GM23338 (cell line): Measurements from ENCODE around the gene SELPLG. TPM values are rescaled to one million over a fixed set of nuclear protein-coding genes. Genes with fewer than 3 reads are reported as not detected.

Experiments
- ATAC-seq: fragments of 200-7000 bp; cut with Tn5 transposase; 3 replicates; pipeline ENCODE4 v1.9.1; 2020
- DNase-seq: peaks from one replicate; pipeline ENCODE4 v3.0.0-alpha.2; 2015; ENCODE audit warnings: low spot score
- H2AFZ ChIP-seq: fragments of 200-600 bp; sonication (generic); 2 replicates; pipeline ENCODE4 v1.8.0; 2016; ENCODE audit warnings: antibody characterized with exemption, mild to moderate bottlenecking, moderate library complexity
- H3F3A ChIP-seq: fragments of 200-600 bp; sonication (generic); replicated peaks from 2 replicates; pipeline ENCODE4 v1.8.0; 2017; ENCODE audit warnings: antibody characterized with exemption, mixed run types, low read depth
- H3K27ac ChIP-seq: fragments of 200-600 bp; sonication (generic); 2 replicates; pipeline ENCODE4 v1.6.1; 2016; ENCODE audit warnings: low read depth
- H3K27me3 ChIP-seq: fragments of 200-600 bp; sonication (generic); 2 replicates; pipeline ENCODE4 v1.8.0; 2016; ENCODE audit warnings: mild to moderate bottlenecking, mixed run types, moderate library complexity; ENCODE audit not compliant: insufficient read depth
- H3K36me3 ChIP-seq: fragments of 200-600 bp; sonication (generic); 2 replicates; pipeline ENCODE4 v1.8.0; 2016; ENCODE audit warnings: mild to moderate bottlenecking; ENCODE audit not compliant: insufficient read depth
- H3K4me1 ChIP-seq: fragments of 200-600 bp; sonication (generic); 2 replicates; pipeline ENCODE4 v1.8.0; 2016; ENCODE audit warnings: mild to moderate bottlenecking, moderate library complexity; ENCODE audit not compliant: insufficient read depth
- H3K4me2 ChIP-seq: fragments of 200-600 bp; sonication (generic); 2 replicates; pipeline ENCODE4 v1.7.1; 2017; ENCODE audit warnings: mixed run types
- H3K4me3 ChIP-seq: fragments of 200-600 bp; sonication (generic); 2 replicates; pipeline ENCODE4 v1.6.1; 2016; ENCODE audit warnings: mixed run types
- H3K79me2 ChIP-seq: fragments of 200-600 bp; sonication (generic); replicated peaks from 2 replicates; pipeline ENCODE4 v1.8.0; 2017; ENCODE audit warnings: mild to moderate bottlenecking; ENCODE audit not compliant: insufficient read depth
- H3K9me2 ChIP-seq: fragments of 200-600 bp; sonication (generic); 2 replicates; pipeline ENCODE4 v1.8.0; 2017; ENCODE audit not compliant: insufficient read depth
- H4K20me1 ChIP-seq: fragments of 200-600 bp; sonication (generic); replicated peaks from 2 replicates; pipeline ENCODE4 v1.8.0; 2017; ENCODE audit warnings: mild to moderate bottlenecking; ENCODE audit not compliant: insufficient read depth
- H3K27ac Mint-ChIP-seq: 2 replicates; pipeline ENCODE4 v1.8.0; 2020; ENCODE audit warnings: inconsistent platforms, mild to moderate bottlenecking, moderate library complexity, mixed read lengths
- H3K27me3 Mint-ChIP-seq: 3 replicates; pipeline ENCODE4 v1.8.0; 2022; ENCODE audit warnings: low read depth, mild to moderate bottlenecking, moderate library complexity, mixed read lengths, inconsistent platforms; ENCODE audit not compliant: insufficient read depth, poor library complexity
- H3K36me3 Mint-ChIP-seq: 3 replicates; pipeline ENCODE4 v1.8.0; 2021; ENCODE audit warnings: low read depth, mild to moderate bottlenecking, inconsistent platforms, moderate library complexity, mixed read lengths
- H3K4me1 Mint-ChIP-seq: 3 replicates; pipeline ENCODE4 v1.8.0; 2020; ENCODE audit warnings: mild to moderate bottlenecking, inconsistent platforms, mixed read lengths
- H3K4me3 Mint-ChIP-seq: 3 replicates; pipeline ENCODE4 v1.8.0; 2021; ENCODE audit warnings: moderate library complexity, mild to moderate bottlenecking, inconsistent platforms, mixed read lengths
- H3K9me3 Mint-ChIP-seq: 3 replicates; pipeline ENCODE4 v1.8.0; 2020; ENCODE audit warnings: moderate library complexity, mild to moderate bottlenecking, inconsistent platforms, mixed read lengths
- CREB1 ChIP-seq: fragments of 250-450 bp; sonication (Bioruptor Pico); IDR thresholded peaks from 2 replicates; pipeline ENCODE4 v1.5.0; 2020; ENCODE audit warnings: low read depth, mild to moderate bottlenecking, moderate library complexity
- CTCF ChIP-seq, 2 experiments: fragments of 200-600 bp in 1 of 2; sonication (generic) in 1 of 2; conservative IDR thresholded peaks; 2 replicates each; pipeline versions ENCODE4 v1.5.1 to v1.6.1; 2016 to 2017; ENCODE audit warnings: antibody characterized with exemption in 2 of 2, low read depth in 2 of 2, mild to moderate bottlenecking in 2 of 2, moderate library complexity in 1 of 2
- ETS1 ChIP-seq: IDR thresholded peaks from 2 replicates; pipeline ENCODE4 v1.6.1; 2016; ENCODE audit warnings: antibody characterized with exemption
- EZH2 ChIP-seq: fragments of 200-600 bp; sonication (generic); IDR thresholded peaks from one replicate; pipeline ENCODE4 v1.8.0; 2017; ENCODE audit warnings: antibody characterized with exemption, mild to moderate bottlenecking, low read depth; ENCODE audit not compliant: unreplicated experiment
- EZH2phosphoT487 ChIP-seq: fragments of 200-600 bp; sonication (generic); IDR thresholded peaks from one replicate; pipeline ENCODE4 v1.8.1; 2018; ENCODE audit warnings: antibody characterized with exemption; ENCODE audit not compliant: unreplicated experiment
- JUNB ChIP-seq: IDR thresholded peaks from one replicate; pipeline ENCODE4 v1.6.1; 2016; ENCODE audit warnings: antibody characterized with exemption; ENCODE audit not compliant: unreplicated experiment
- NANOG ChIP-seq: IDR thresholded peaks from 2 replicates; pipeline ENCODE4 v1.6.1; 2016; ENCODE audit warnings: antibody characterized with exemption, borderline replicate concordance
- POLR2AphosphoS5 ChIP-seq: IDR thresholded peaks from 2 replicates; pipeline ENCODE4 v1.6.1; 2016; ENCODE audit warnings: antibody characterized with exemption, low read depth
- REST ChIP-seq: IDR thresholded peaks from one replicate; pipeline ENCODE4 v1.6.1; 2018; ENCODE audit warnings: antibody characterized with exemption; ENCODE audit not compliant: unreplicated experiment
- ZNF114 ChIP-seq: fragments of 250-450 bp; sonication (Bioruptor Pico); IDR thresholded peaks from 2 replicates; pipeline ENCODE4 v1.5.0; 2020; ENCODE audit warnings: mild to moderate bottlenecking, moderate library complexity
- ZNF331 ChIP-seq: fragments of 250-450 bp; sonication (Bioruptor Pico); IDR thresholded peaks from 2 replicates; pipeline ENCODE4 v1.5.0; 2020; ENCODE audit warnings: low read depth, mild to moderate bottlenecking, moderate library complexity
- ZNF462 ChIP-seq: fragments of 250-450 bp; sonication (Bioruptor Pico); IDR thresholded peaks from 2 replicates; pipeline ENCODE4 v1.5.0; 2020; ENCODE audit warnings: mild to moderate bottlenecking, moderate library complexity
- polyA plus RNA-seq: library from polyadenylated mRNA; unstranded; fragments of >200 nt; fragmentation: Nextera tagmentation; extraction: Ambion mirVana; gene quantifications from 2 replicates; pipeline ENCODE4 v1.2.1, GENCODE V29; 2016
- total RNA-seq: library from RNA; depleted of rRNA; stranded (reverse); fragments of >200 nt; shearing (Covaris generic); gene quantifications from 2 replicates; pipeline ENCODE4 v1.2.3, GENCODE V29; 2014

Gene SELPLG
- total and polyA plus RNA-seq, 2 experiments from 2014 or later = 0.16 to 0.56 TPM

- Histone ChIP-seq H3K4me3 (no peak overlapping the region), H3K4me1 (no peaks in the 10 kb centered on the region), H4K20me1 (no peaks in the 10 kb centered on the region), H3K4me2 (no peak overlapping the region), H3K27me3 (no peaks in the 10 kb centered on the region), H3K27ac (no peak overlapping the region), H2AFZ (no peak overlapping the region), H3K9me2 (no peaks in the 10 kb centered on the region), H3K36me3 (peaks cover 9% of the 10 kb centered on the region), H3K79me2 (no peaks in the 10 kb centered on the region), H3F3A (0 out of 2 replicates have a peak, but pooled peaks cover 3% of the 10 kb centered on the region)
- ATAC-seq = no peak
- Mint-ChIP-seq H3K27me3 (peaks cover 2% of the 10 kb centered on the region), H3K4me1 (no peaks in the 10 kb centered on the region), H3K27ac (no peak overlapping the region), H3K36me3 (peaks cover 8% of the 10 kb centered on the region), H3K9me3 (peaks cover 3% of the 10 kb centered on the region; the same call in 1 of the 3 replicates), H3K4me3 (no peak overlapping the region)
- no peak for DNase-seq
- TF ChIP-seq CREB1 = no peak
- no peak for TF ChIP-seq JUNB
- TF ChIP-seq REST = no peak
- no peak for TF ChIP-seq ZNF331
- TF ChIP-seq ZNF114 (CRISPR knock-in tag) = no peak
- no peak for TF ChIP-seq EZH2
- TF ChIP-seq CTCF (conservative IDR thresholded peaks at IDR 0.05; ENCODE audit: low read depth in 2 of 2) = no peak
- TF ChIP-seq NANOG = no peak
- no peak for TF ChIP-seq EZH2phosphoT487
- no peak for TF ChIP-seq POLR2AphosphoS5
- no peak for TF ChIP-seq ETS1
- TF ChIP-seq ZNF462 (CRISPR knock-in tag) = no peak
Measured at GRCh38 chr12:108573317-108573716, 60.4 kb downstream of the SELPLG start.
